WTC11 (cell line): ENCODE data around the gene FEN1. TPM values are rescaled to one million over a fixed set of nuclear protein-coding genes. Genes with fewer than 3 reads are reported as not detected.

Experiments
- ATAC-seq: fragments of 200-7000 bp; cut with Tn5 transposase; 2 replicates; pipeline ENCODE4 v1.10.0; 2021; ENCODE audit warnings: mild to moderate bottlenecking, moderate library complexity
- CTCF ChIA-PET: fragments of 300-600 bp; sonication (Branson Sonifier 250); formaldehyde crosslinking; loops from one replicate; lab custom pipeline; 2021; ENCODE audit warnings: antibody characterized with exemption; lab: Charles Lee
- POLR2A ChIA-PET: fragments of 350-600 bp; sonication (Branson Sonifier 250); formaldehyde crosslinking; loops from one replicate; lab custom pipeline; 2021; ENCODE audit warnings: antibody characterized with exemption; lab: Charles Lee
- DNase-seq: peaks from one replicate; pipeline ENCODE4 v3.0.0; 2021; ENCODE audit warnings: low spot score
- H3K27ac Mint-ChIP-seq: 2 replicates; pipeline ENCODE4 v1.8.0; 2021; ENCODE audit warnings: mixed read lengths
- H3K27me3 Mint-ChIP-seq: 2 replicates; pipeline ENCODE4 v1.8.0; 2021; ENCODE audit warnings: low read depth, mild to moderate bottlenecking, moderate library complexity, mixed read lengths
- H3K36me3 Mint-ChIP-seq: 2 replicates; pipeline ENCODE4 v1.8.0; 2021; ENCODE audit warnings: mixed read lengths
- H3K4me1 Mint-ChIP-seq: 2 replicates; pipeline ENCODE4 v1.8.0; 2022; ENCODE audit warnings: mixed read lengths
- H3K4me3 Mint-ChIP-seq: 2 replicates; pipeline ENCODE4 v1.8.0; 2021; ENCODE audit warnings: mild to moderate bottlenecking, moderate library complexity, mixed read lengths
- H3K9me3 Mint-ChIP-seq: 2 replicates; pipeline ENCODE4 v1.8.0; 2021; ENCODE audit warnings: mixed read lengths
- ATF6 ChIP-seq: sonication (generic); formaldehyde crosslinking; IDR thresholded peaks from 2 replicates; pipeline ENCODE4 v1.8.1; 2023; ENCODE audit warnings: mild to moderate bottlenecking, missing genetic modification reagents
- E2F4 ChIP-seq: sonication (generic); formaldehyde crosslinking; IDR thresholded peaks from 2 replicates; pipeline ENCODE4 v1.8.1; 2022; ENCODE audit warnings: low read depth, mild to moderate bottlenecking, moderate library complexity, missing genetic modification reagents, borderline replicate concordance
- EMX1 ChIP-seq: fragments of 250-450 bp; sonication (Bioruptor Pico); IDR thresholded peaks from 2 replicates; pipeline ENCODE4 v1.8.0; 2021; ENCODE audit warnings: mild to moderate bottlenecking
- MLX ChIP-seq: sonication (generic); formaldehyde crosslinking; IDR thresholded peaks from 2 replicates; pipeline ENCODE4 v1.8.1; 2023; ENCODE audit warnings: mild to moderate bottlenecking, missing genetic modification reagents, moderate library complexity
- NFYB ChIP-seq: sonication (generic); formaldehyde crosslinking; conservative IDR thresholded peaks from 2 replicates; pipeline ENCODE4 v1.8.0; 2022; ENCODE audit warnings: low read depth, missing genetic modification reagents
- NR3C1 ChIP-seq: sonication (generic); formaldehyde crosslinking; conservative IDR thresholded peaks from 2 replicates; pipeline ENCODE4 v1.8.1; 2023; ENCODE audit warnings: low read depth, mild to moderate bottlenecking, missing genetic modification reagents
- STAT6 ChIP-seq: sonication (generic); formaldehyde crosslinking; conservative IDR thresholded peaks from 2 replicates; pipeline ENCODE4 v1.8.1; 2023; ENCODE audit warnings: mild to moderate bottlenecking, low read depth, missing genetic modification reagents, moderate library complexity
- ZNF121 ChIP-seq: sonication (generic); formaldehyde crosslinking; IDR thresholded peaks from 2 replicates; pipeline ENCODE4 v1.8.0; 2023; ENCODE audit warnings: missing genetic modification reagents
- ZNF263 ChIP-seq: sonication (generic); formaldehyde crosslinking; IDR thresholded peaks from 2 replicates; pipeline ENCODE4 v1.8.1; 2022; ENCODE audit warnings: low read depth, mild to moderate bottlenecking, moderate library complexity, missing genetic modification reagents
- ZNF423 ChIP-seq: fragments of 250-450 bp; sonication (Bioruptor Pico); IDR thresholded peaks from 2 replicates; pipeline ENCODE4 v2.1.2; 2022; ENCODE audit warnings: mild to moderate bottlenecking, moderate library complexity
- ZSCAN18 ChIP-seq: fragments of 250-450 bp; sonication (Bioruptor Pico); IDR thresholded peaks from 2 replicates; pipeline ENCODE4 v2.1.2; 2022; ENCODE audit warnings: mild to moderate bottlenecking, moderate library complexity
- total RNA-seq: library from RNA; stranded (reverse); gene quantifications from 3 replicates; pipeline ENCODE4 v1.2.3, GENCODE V29; 2021

FEN1 gene
- total RNA-seq, 1 experiment from 2014 or later, result 96.3 TPM

- no peak for TF ChIP-seq ATF6 (CRISPR knock-in tag)
- no peak for TF ChIP-seq NFYB (CRISPR knock-in tag)
- no peak for TF ChIP-seq ZNF263 (CRISPR knock-in tag)
- no peak for TF ChIP-seq MLX (CRISPR knock-in tag)
Observed at GRCh38 chr11:61833926-61834277, 41.2 kb downstream of the FEN1 start (continued).

GRCh38 chr11:61834278-61835048 is 41.8 kb downstream of the FEN1 start:
- Mint-ChIP-seq H3K4me1 (peaks cover 70% of the 10 kb centered on the region), H3K36me3 (peaks cover 28% of the 10 kb centered on the region), H3K9me3 (no peaks in the 10 kb centered on the region), H3K27ac (peak overlapping the region; percentile 98), H3K4me3 (no peak overlapping the region; the same call in 1 of the 2 replicates), H3K27me3 (no peaks in the 10 kb centered on the region)
- TF ChIP-seq STAT6 (CRISPR knock-in tag), result no peak
- CTCF ChIA-PET, result interaction anchor here (0.5 to 2.3 kb wide), 12 partner anchors 10 to 274 kb away, joined by 3 to 25 read pairs (median 4); partner anchors contain the start of gene FADS1
- POLR2A ChIA-PET, result interaction anchor here (0.6 to 1.8 kb wide), 8 partner anchors 10 to 608 kb away, joined by 3 to 20 read pairs (median 3); partner anchors contain the start of gene FADS1
- DNase-seq, result peak; percentile 49
- ATAC-seq, result peak; percentile 87

GRCh38 chr11:61836193-61836592 is 43.5 kb downstream of the FEN1 start:
- H3K36me3 Mint-ChIP-seq, result peaks cover 46% of the 10 kb centered on the region
- 0 out of 2 replicates have a peak, but pooled peaks cover 3% of the 10 kb centered on the region for H3K9me3 Mint-ChIP-seq
- TF ChIP-seq ZNF121 (peak; percentile 88), NR3C1 (CRISPR knock-in tag) (no peak)
- TF ChIP-seq, all 79 proteins: peak for 1
- ChIA-PET POLR2A (interaction anchor here (1.0 kb wide), 1 partner anchor 21 kb away, joined by 3 read pairs; no protein-coding TSS in a partner anchor), CTCF (no interaction called here)
- peaks cover 54% of the 10 kb centered on the region for H3K4me1 Mint-ChIP-seq
- ATAC-seq (no peak), DNase-seq (no peak)
- H3K27me3 Mint-ChIP-seq, result no peaks in the 10 kb centered on the region
- no peak overlapping the region for H3K4me3 Mint-ChIP-seq
- H3K27ac Mint-ChIP-seq, result peak overlapping the region; percentile 88

- POLR2A ChIA-PET, result no interaction called here
- TF ChIP-seq EMX1 (CRISPR knock-in tag) (no peak), ZNF263 (CRISPR knock-in tag) (no peak), ZNF423 (no peak), ZSCAN18 (CRISPR knock-in tag) (no peak), E2F4 (CRISPR knock-in tag) (no peak)
- TF ChIP-seq, all 79 proteins: peak for 0
- H3K27me3 Mint-ChIP-seq, result no peaks in the 10 kb centered on the region
- DNase-seq, result no peak
- H3K4me3 Mint-ChIP-seq, result no peak overlapping the region
- peaks cover 59% of the 10 kb centered on the region for H3K36me3 Mint-ChIP-seq
- H3K9me3 Mint-ChIP-seq, result 0 out of 2 replicates have a peak, but pooled peaks cover 3% of the 10 kb centered on the region
- CTCF ChIA-PET, result no interaction called here
- peaks cover 40% of the 10 kb centered on the region for H3K4me1 Mint-ChIP-seq
- no peak for ATAC-seq
- peak overlapping the region; percentile 74 for H3K27ac Mint-ChIP-seq
Observed at GRCh38 chr11:61837411-61838005, 44.8 kb downstream of the FEN1 start.
